GM12878 (cell line): Measurements from ENCODE around the gene FOSB. TPM values are rescaled to one million over a fixed set of nuclear protein-coding genes. Genes with fewer than 3 reads are reported as not detected.

Experiments used
- CREM ChIP-seq: IDR thresholded peaks from 2 replicates; pipeline ENCODE4 v1.6.1; 2014; ENCODE audit warnings: antibody characterized with exemption, low read depth
- KDM1A ChIP-seq: fragments of 200-600 bp; sonication (generic); IDR thresholded peaks from 2 replicates; pipeline ENCODE4 v1.6.1; 2016; ENCODE audit warnings: borderline replicate concordance
- MAX ChIP-seq: IDR thresholded peaks from 2 replicates; pipeline ENCODE4 v1.6.1; 2012; ENCODE audit warnings: low read depth, low read length, improper control_type of control experiment
- NFYB ChIP-seq: IDR thresholded peaks from 2 replicates; pipeline ENCODE4 v1.6.1; 2011; ENCODE audit warnings: low read depth, mild to moderate bottlenecking, low read length, improper control_type of control experiment, moderate library complexity; ENCODE audit not compliant: insufficient read depth
- SUPT20H ChIP-seq: IDR thresholded peaks from 2 replicates; pipeline ENCODE4 v1.6.1; 2011; ENCODE audit warnings: low read depth, mild to moderate bottlenecking, low read length, moderate library complexity, borderline replicate concordance; ENCODE audit not compliant: control insufficient read depth
- YY1 ChIP-seq: IDR thresholded peaks from 2 replicates; pipeline ENCODE4 v1.6.1; 2011; ENCODE audit warnings: low read depth, mild to moderate bottlenecking, low read length
- ZNF24 ChIP-seq: fragments of 450-650 bp; IDR thresholded peaks from 2 replicates; pipeline ENCODE4 v1.6.1; 2017; ENCODE audit warnings: antibody characterized with exemption, mild to moderate bottlenecking
- polyA plus RNA-seq, 11 experiments: library from polyadenylated mRNA; depleted of rRNA in 4 of 11; unstranded in 6 of 11; stranded (reverse) in 5 of 11; fragments of >200 nt; fragmentation: Nextera tagmentation in 4 of 11; fragmentation: Illumina TruSeq in 1 of 11; extraction: Ambion mirVana in 4 of 11; extraction: Trizol in 1 of 11; gene quantifications; 1 replicate in 1 of 11; 2 replicates in 10 of 11; pipeline versions ENCODE4 v1.2.1 to v1.2.3, GENCODE V29; 2011 to 2016; ENCODE audit warnings: inconsistent platforms in 2 of 11, missing spikeins in 2 of 11, low read depth in 1 of 11
- total RNA-seq, 4 experiments: library from RNA; depleted of rRNA in 3 of 4; stranded (reverse); fragments of >200 nt in 3 of 4; fragmentation: Illumina TruSeq in 1 of 4; extraction: Trizol in 1 of 4; gene quantifications; 2 replicates each; pipeline versions ENCODE4 v1.2.1 to v1.2.3, GENCODE V29; 2013 to 2021
- TF ChIP-seq, protein P1 (sequence below): IDR thresholded peaks from 2 replicates; pipeline ENCODE4 v1.6.1; 2011; ENCODE audit warnings: borderline replicate concordance, low read depth, mild to moderate bottlenecking, moderate library complexity, mixed read lengths, low read length; ENCODE audit not compliant: insufficient read depth; ENCODE audit errors: extremely low read length

Gene FOSB
- total and polyA plus RNA-seq, 10 of the 15 experiments (the other 5 are each of a cell fraction or from before 2014, with no cell fraction given) = 0.06 to 0.56 (median 0.26) TPM

DNA sequence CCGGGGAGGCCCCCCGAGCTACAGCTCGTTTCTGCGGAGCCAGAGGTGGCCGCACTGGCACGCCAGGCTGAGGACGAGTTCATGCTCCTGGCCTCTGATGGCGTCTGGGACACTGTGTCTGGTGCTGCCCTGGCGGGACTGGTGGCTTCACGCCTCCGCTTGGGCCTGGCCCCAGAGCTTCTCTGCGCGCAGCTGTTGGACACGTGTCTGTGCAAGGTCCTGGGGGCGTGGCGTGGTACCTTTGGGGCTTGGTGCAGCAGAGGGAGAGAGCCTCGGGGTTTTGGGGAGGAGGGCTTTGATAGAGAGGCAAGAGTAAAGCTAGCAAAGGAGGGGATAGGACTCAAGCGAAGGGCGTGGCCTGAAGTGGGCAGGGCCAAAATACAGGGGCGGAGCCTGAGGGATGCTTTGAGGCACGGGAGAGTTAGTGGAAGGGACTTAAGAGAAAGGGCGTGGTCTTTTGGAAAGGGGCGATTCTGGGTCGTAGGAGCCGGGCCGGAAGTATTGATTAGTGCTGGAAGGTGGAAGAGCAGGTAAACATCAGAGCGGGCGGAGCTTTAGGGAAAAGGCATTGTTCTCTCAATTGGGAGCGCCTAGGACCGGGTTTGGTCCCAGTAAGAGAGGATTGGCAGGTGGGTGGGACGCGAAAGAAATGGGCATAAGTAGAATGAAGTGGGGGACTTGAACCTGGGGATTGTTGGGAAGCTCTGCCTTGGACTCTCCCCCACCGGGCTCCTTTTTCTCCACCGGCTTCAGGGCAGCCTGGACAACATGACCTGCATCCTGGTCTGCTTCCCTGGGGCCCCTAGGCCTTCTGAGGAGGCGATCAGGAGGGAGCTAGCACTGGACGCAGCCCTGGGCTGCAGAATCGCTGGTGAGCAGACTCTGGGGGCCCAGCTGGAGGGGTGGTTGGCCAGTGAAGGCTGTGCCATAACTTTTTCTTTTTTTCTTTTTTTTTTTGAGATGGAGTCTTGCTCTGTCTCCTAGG, 31.7 kb downstream of the FOSB start (continued):
- 0 out of 2 replicates have a peak, but pooled peaks have one; percentile 30 for TF ChIP-seq MAX
- no peak for TF ChIP-seq CREM
- no peak for TF ChIP-seq SUPT20H
- no peak for TF ChIP-seq YY1
- no peak for TF ChIP-seq NFYB
- TF ChIP-seq ZNF24 = no peak
- TF ChIP-seq, protein P1, sequence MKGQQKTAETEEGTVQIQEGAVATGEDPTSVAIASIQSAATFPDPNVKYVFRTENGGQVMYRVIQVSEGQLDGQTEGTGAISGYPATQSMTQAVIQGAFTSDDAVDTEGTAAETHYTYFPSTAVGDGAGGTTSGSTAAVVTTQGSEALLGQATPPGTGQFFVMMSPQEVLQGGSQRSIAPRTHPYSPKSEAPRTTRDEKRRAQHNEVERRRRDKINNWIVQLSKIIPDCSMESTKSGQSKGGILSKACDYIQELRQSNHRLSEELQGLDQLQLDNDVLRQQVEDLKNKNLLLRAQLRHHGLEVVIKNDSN = peak; percentile 44
- no peak for TF ChIP-seq KDM1A
